ENCODE results near the gene AFF3. TPM values are rescaled to one million over a fixed set of nuclear protein-coding genes. Genes with fewer than 3 reads are reported as not detected.
A peak's percentile ranks its signal among the peaks of the same experiment; 100 is the strongest.

AFF3 gene
- total RNA-seq, 1 experiment from 2014 or later = 0.42 TPM

GRCh38 chr2:99942561-99943347, 199.6 kb downstream of the AFF3 start:
- CTCF ChIA-PET = no interaction called here
- BruUV-seq (replicated peaks) = no TSS peak
- Mint-ChIP-seq H3K9me3 (ENCODE audit: unreplicated experiment) (no peaks in the 10 kb centered on the region), H3K4me1 (ENCODE audit: insufficient read depth, unreplicated experiment) (no peaks in the 10 kb centered on the region), H3K27ac (ENCODE audit: low read depth, unreplicated experiment) (no peak overlapping the region), H3K27me3 (ENCODE audit: insufficient read depth, unreplicated experiment) (no peaks in the 10 kb centered on the region), H3K4me3 (ENCODE audit: unreplicated experiment) (no peak overlapping the region), H3K36me3 (ENCODE audit: insufficient read depth, unreplicated experiment) (no peaks in the 10 kb centered on the region)
- no peak for TF ChIP-seq CTCF (IDR thresholded peaks at IDR 0.05; ENCODE audit: unreplicated experiment)
- POLR2A ChIA-PET = no interaction called here
- DNase-seq (ENCODE audit: unreplicated experiment) = no peak
- intact Hi-C loops (cut with micrococcal nuclease) = no loop called here

DNA sequence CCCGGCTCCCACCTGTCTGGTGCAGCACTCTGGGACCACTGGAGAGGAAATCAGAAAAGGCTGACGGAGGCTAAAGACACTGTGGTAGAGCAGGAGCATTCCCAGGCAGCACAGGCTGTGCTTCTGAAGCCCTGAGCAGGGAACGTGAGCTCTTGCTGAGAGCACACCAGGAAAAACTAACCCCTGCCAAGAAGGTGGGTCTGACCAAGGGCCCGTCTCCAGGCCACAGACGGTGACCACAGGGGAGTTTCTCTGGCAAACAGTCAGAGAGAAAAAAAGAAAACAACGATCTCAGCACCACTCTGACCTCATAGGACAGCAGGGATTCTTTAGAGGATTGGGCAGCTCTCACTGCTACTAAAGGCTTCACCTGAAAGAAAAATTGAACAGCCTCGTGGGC, 201.4 kb downstream of the AFF3 start:
- Mint-ChIP-seq H3K36me3 (ENCODE audit: insufficient read depth, unreplicated experiment) (no peaks in the 10 kb centered on the region), H3K9me3 (ENCODE audit: unreplicated experiment) (no peaks in the 10 kb centered on the region), H3K4me3 (ENCODE audit: unreplicated experiment) (no peak overlapping the region), H3K4me1 (ENCODE audit: insufficient read depth, unreplicated experiment) (no peaks in the 10 kb centered on the region), H3K27me3 (ENCODE audit: insufficient read depth, unreplicated experiment) (no peaks in the 10 kb centered on the region), H3K27ac (ENCODE audit: low read depth, unreplicated experiment) (no peak overlapping the region)
- TF ChIP-seq CTCF (IDR thresholded peaks at IDR 0.05; ENCODE audit: unreplicated experiment) = no peak
- ChIA-PET CTCF (no interaction called here), POLR2A (no interaction called here)
- DNase-seq (ENCODE audit: unreplicated experiment) = peak; percentile 30
- no TSS peak for BruUV-seq (replicated peaks)
- intact Hi-C loops (cut with micrococcal nuclease) = loop anchor here (1.0 kb wide), 1 partner anchor 11 kb away; no protein-coding TSS in a partner anchor

- H3K27ac Mint-ChIP-seq (ENCODE audit: low read depth, unreplicated experiment) = no peak overlapping the region
- no peaks in the 10 kb centered on the region for H3K9me3 Mint-ChIP-seq (ENCODE audit: unreplicated experiment)
- H3K36me3 Mint-ChIP-seq (ENCODE audit: insufficient read depth, unreplicated experiment) = no peaks in the 10 kb centered on the region
- TF ChIP-seq CTCF (IDR thresholded peaks at IDR 0.05; ENCODE audit: unreplicated experiment) = no peak
- ChIA-PET CTCF (interaction anchor here (0.8 kb wide), 1 partner anchor 10 kb away, joined by 3 read pairs; no protein-coding TSS in a partner anchor), POLR2A (no interaction called here)
- no peaks in the 10 kb centered on the region for H3K4me1 Mint-ChIP-seq (ENCODE audit: insufficient read depth, unreplicated experiment)
- peak; percentile 5 for DNase-seq (ENCODE audit: unreplicated experiment)
- intact Hi-C loops (cut with micrococcal nuclease) = loop anchor here (2.0 kb wide), 1 partner anchor 76 kb away; no protein-coding TSS in a partner anchor
- BruUV-seq (replicated peaks) = no TSS peak
- H3K27me3 Mint-ChIP-seq (ENCODE audit: insufficient read depth, unreplicated experiment) = no peaks in the 10 kb centered on the region
- no peak overlapping the region for H3K4me3 Mint-ChIP-seq (ENCODE audit: unreplicated experiment)
Measured at GRCh38 chr2:99939135-99939534, 203.3 kb downstream of the AFF3 start.

DNA sequence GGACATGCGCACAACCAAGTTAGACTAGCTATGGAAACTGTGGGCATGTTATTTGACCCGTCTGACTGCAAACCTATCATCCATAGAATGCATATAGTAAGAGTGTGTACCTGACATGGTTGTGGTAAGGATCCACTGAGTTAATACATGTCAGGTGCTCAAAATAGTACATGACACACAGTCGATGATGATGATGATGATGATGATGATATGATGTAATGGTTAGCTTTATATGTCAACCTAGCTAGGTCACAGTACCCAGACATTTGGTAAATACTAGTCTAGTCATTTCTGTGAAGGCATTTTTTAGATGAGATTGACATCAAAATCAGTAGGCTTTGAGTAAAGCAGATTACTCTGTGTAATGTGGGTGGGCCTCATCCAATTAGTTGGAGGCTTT, 204.1 kb downstream of the AFF3 start:
- Mint-ChIP-seq H3K4me1 (ENCODE audit: insufficient read depth, unreplicated experiment) (no peaks in the 10 kb centered on the region), H3K27me3 (ENCODE audit: insufficient read depth, unreplicated experiment) (no peaks in the 10 kb centered on the region), H3K9me3 (ENCODE audit: unreplicated experiment) (no peaks in the 10 kb centered on the region), H3K27ac (ENCODE audit: low read depth, unreplicated experiment) (no peak overlapping the region), H3K36me3 (ENCODE audit: insufficient read depth, unreplicated experiment) (no peaks in the 10 kb centered on the region), H3K4me3 (ENCODE audit: unreplicated experiment) (no peak overlapping the region)
- CTCF ChIA-PET = no interaction called here
- TF ChIP-seq CTCF (IDR thresholded peaks at IDR 0.05; ENCODE audit: unreplicated experiment) = no peak
- POLR2A ChIA-PET = no interaction called here
- DNase-seq (ENCODE audit: unreplicated experiment) = no peak
- intact Hi-C loops (cut with micrococcal nuclease) = loop anchor here (2.0 kb wide), 1 partner anchor 75 kb away; no protein-coding TSS in a partner anchor
- no TSS peak for BruUV-seq (replicated peaks)
